Measurements from ENCODE around the gene MASP2. TPM values are rescaled to one million over a fixed set of nuclear protein-coding genes. Genes with fewer than 3 reads are reported as not detected.

Gene MASP2
- total RNA-seq, 1 experiment from 2014 or later: 0.50 TPM

GRCh38 chr1:11046270-11046566, 821 bp downstream of the MASP2 start:
- TF ChIP-seq CTCF (IDR thresholded peaks at IDR 0.05; ENCODE audit: insufficient read depth in 1 of 2, low read depth in 1 of 2, low read length in 1 of 2, severe bottlenecking in 1 of 2, unreplicated experiment in 1 of 2): no peak
- Mint-ChIP-seq H3K27ac (ENCODE audit: unreplicated experiment) (no peak overlapping the region), H3K4me1 (ENCODE audit: low read depth, unreplicated experiment) (no peaks in the 10 kb centered on the region), H3K36me3 (ENCODE audit: insufficient read depth, unreplicated experiment) (peaks cover 4% of the 10 kb centered on the region), H3K4me3 (ENCODE audit: unreplicated experiment) (no peak overlapping the region), H3K27me3 (ENCODE audit: insufficient read depth, unreplicated experiment) (no peaks in the 10 kb centered on the region), H3K9me3 (ENCODE audit: unreplicated experiment) (no peaks in the 10 kb centered on the region)
- intact Hi-C loops (cut with micrococcal nuclease; ENCODE audit: unreplicated experiment): no loop called here
- BruUV-seq (replicated peaks): no TSS peak
- no peak for DNase-seq
- H3K9me3 ChIP-seq: no peaks in the 10 kb centered on the region
- H3K4me1 ChIP-seq: no peaks in the 10 kb centered on the region
- ChIA-PET POLR2A (no interaction called here), CTCF (no interaction called here)
- no peaks in the 10 kb centered on the region for H3K36me3 ChIP-seq (ENCODE audit: control insufficient read depth, insufficient read depth, low read length)
- no peak overlapping the region for H3K4me3 ChIP-seq (ENCODE audit: low read depth, low read length)
- H3K27me3 ChIP-seq (replicated peaks; ENCODE audit: control insufficient read depth, insufficient read depth, low read length): no peaks in the 10 kb centered on the region

- intact Hi-C loops (cut with micrococcal nuclease; ENCODE audit: unreplicated experiment): no loop called here
- no peaks in the 10 kb centered on the region for H3K4me1 Mint-ChIP-seq (ENCODE audit: low read depth, unreplicated experiment)
- ChIA-PET POLR2A (no interaction called here), CTCF (interaction anchor here (0.6 to 0.8 kb wide), 2 partner anchors 8 to 53 kb away, joined by 3 read pairs; no protein-coding TSS in a partner anchor)
- no peaks in the 10 kb centered on the region for H3K27me3 Mint-ChIP-seq (ENCODE audit: insufficient read depth, unreplicated experiment)
- no peaks in the 10 kb centered on the region for H3K9me3 Mint-ChIP-seq (ENCODE audit: unreplicated experiment)
- Histone ChIP-seq H3K4me3 (ENCODE audit: low read depth, low read length) (no peak overlapping the region), H3K27me3 (replicated peaks; ENCODE audit: control insufficient read depth, insufficient read depth, low read length) (no peaks in the 10 kb centered on the region), H3K9me3 (no peaks in the 10 kb centered on the region), H3K36me3 (ENCODE audit: control insufficient read depth, insufficient read depth, low read length) (no peaks in the 10 kb centered on the region), H3K4me1 (no peaks in the 10 kb centered on the region)
- no peak overlapping the region for H3K27ac Mint-ChIP-seq (ENCODE audit: unreplicated experiment)
- H3K36me3 Mint-ChIP-seq (ENCODE audit: insufficient read depth, unreplicated experiment): no peaks in the 10 kb centered on the region
- no TSS peak for BruUV-seq (replicated peaks)
- peak in 1 of 2 experiments; percentile 31 for DNase-seq
- no peak overlapping the region for H3K4me3 Mint-ChIP-seq (ENCODE audit: unreplicated experiment)
- no peak for TF ChIP-seq CTCF (IDR thresholded peaks at IDR 0.05; ENCODE audit: insufficient read depth in 1 of 2, low read depth in 1 of 2, low read length in 1 of 2, severe bottlenecking in 1 of 2, unreplicated experiment in 1 of 2)
Observed at GRCh38 chr1:11045428-11046269, 1.4 kb downstream of the MASP2 start.

GRCh38 chr1:11044849-11045427, 2.1 kb downstream of the MASP2 start:
- Histone ChIP-seq H3K27me3 (replicated peaks; ENCODE audit: control insufficient read depth, insufficient read depth, low read length) (no peaks in the 10 kb centered on the region), H3K9me3 (no peaks in the 10 kb centered on the region), H3K4me1 (no peaks in the 10 kb centered on the region), H3K4me3 (ENCODE audit: low read depth, low read length) (no peak overlapping the region), H3K36me3 (ENCODE audit: control insufficient read depth, insufficient read depth, low read length) (no peaks in the 10 kb centered on the region)
- ChIA-PET CTCF (interaction anchor here (0.6 to 0.8 kb wide), 2 partner anchors 7 to 54 kb away, joined by 3 read pairs; no protein-coding TSS in a partner anchor), POLR2A (no interaction called here)
- Mint-ChIP-seq H3K27me3 (ENCODE audit: insufficient read depth, unreplicated experiment) (no peaks in the 10 kb centered on the region), H3K4me1 (ENCODE audit: low read depth, unreplicated experiment) (no peaks in the 10 kb centered on the region), H3K27ac (ENCODE audit: unreplicated experiment) (no peak overlapping the region), H3K4me3 (ENCODE audit: unreplicated experiment) (no peak overlapping the region), H3K36me3 (ENCODE audit: insufficient read depth, unreplicated experiment) (no peaks in the 10 kb centered on the region), H3K9me3 (ENCODE audit: unreplicated experiment) (no peaks in the 10 kb centered on the region)
- BruUV-seq (replicated peaks): no TSS peak
- DNase-seq: no peak
- intact Hi-C loops (cut with micrococcal nuclease; ENCODE audit: unreplicated experiment): no loop called here
- no peak for TF ChIP-seq CTCF (IDR thresholded peaks at IDR 0.05; ENCODE audit: insufficient read depth in 1 of 2, low read depth in 1 of 2, low read length in 1 of 2, severe bottlenecking in 1 of 2, unreplicated experiment in 1 of 2)
